Measurements from ENCODE around the gene ATP13A2.

DNA sequence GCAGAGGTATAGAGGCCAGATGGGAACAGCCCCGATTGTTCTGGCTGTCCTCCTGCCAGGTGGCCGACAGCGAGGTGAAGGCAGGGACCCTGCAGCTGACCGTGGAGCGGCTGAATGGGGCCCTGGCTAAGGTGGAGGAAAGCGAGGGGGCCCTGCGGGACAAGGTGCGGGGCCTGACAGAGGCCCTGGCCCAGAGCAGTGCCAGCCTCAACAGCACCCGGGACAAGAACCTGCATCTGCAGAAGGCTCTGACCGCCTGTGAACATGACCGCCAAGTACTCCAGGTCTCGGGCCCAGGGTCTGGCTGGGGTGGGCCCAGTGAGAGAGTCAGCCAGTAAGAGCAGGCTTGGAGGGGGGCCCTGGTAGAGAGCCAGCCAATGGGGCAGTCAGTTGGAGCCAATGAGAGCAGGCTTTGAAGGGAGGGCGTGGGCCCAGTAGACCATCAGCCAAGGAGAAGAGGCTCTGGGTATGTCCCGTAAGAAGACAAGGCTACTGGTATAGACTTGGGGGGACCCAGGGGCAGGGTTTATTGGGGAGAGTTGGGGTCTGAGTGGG, 42.6 kb downstream of the ATP13A2 start:
- TF ChIP-seq, protein P1, sequence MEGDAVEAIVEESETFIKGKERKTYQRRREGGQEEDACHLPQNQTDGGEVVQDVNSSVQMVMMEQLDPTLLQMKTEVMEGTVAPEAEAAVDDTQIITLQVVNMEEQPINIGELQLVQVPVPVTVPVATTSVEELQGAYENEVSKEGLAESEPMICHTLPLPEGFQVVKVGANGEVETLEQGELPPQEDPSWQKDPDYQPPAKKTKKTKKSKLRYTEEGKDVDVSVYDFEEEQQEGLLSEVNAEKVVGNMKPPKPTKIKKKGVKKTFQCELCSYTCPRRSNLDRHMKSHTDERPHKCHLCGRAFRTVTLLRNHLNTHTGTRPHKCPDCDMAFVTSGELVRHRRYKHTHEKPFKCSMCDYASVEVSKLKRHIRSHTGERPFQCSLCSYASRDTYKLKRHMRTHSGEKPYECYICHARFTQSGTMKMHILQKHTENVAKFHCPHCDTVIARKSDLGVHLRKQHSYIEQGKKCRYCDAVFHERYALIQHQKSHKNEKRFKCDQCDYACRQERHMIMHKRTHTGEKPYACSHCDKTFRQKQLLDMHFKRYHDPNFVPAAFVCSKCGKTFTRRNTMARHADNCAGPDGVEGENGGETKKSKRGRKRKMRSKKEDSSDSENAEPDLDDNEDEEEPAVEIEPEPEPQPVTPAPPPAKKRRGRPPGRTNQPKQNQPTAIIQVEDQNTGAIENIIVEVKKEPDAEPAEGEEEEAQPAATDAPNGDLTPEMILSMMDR (conservative IDR thresholded peaks at IDR 0.05; ENCODE audit: low read length), result no peak
- TF ChIP-seq EZH2phosphoT487 (IDR thresholded peaks at IDR 0.05; ENCODE audit: borderline replicate concordance), result no peak

All from Loucy (cell line).